ENCODE measurements around the gene HBS1L. TPM values are rescaled to one million over a fixed set of nuclear protein-coding genes. Genes with fewer than 3 reads are reported as not detected.

The HBS1L gene
- total and polyA plus RNA-seq, 2 donors, result 49.4 to 133 TPM

DNA sequence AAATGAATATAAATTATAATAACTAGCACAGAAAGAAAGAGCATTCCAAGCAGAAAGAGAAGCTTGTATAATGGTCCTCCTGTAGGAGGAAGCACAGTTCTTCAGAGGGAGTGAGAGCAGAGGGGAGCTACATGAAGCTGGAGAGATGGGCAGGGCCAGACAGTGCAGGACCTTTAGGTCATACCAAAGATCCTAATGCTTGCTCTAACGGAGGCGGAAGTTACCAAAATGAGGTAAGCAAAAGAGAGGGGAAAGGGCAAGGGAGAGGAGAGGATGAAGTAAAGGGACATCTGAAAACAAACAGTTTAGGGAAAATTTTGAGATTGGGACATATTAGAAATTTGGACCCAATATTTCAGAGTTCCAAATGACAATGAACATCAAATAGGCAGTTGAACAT is 50.2 kb downstream of the HBS1L start:
- Histone ChIP-seq H3K4me1 (ENCODE audit: control insufficient read depth in 2 of 2, insufficient read depth in 2 of 2, low read length in 2 of 2) (no peaks in the 10 kb centered on the region), H3K36me3 (ENCODE audit: control insufficient read depth in 2 of 2, insufficient read depth in 2 of 2, low read length in 1 of 2) (peaks cover 0 to 22% of the 10 kb centered on the region in 2 donors), H3K27me3 (ENCODE audit: control insufficient read depth in 2 of 2, insufficient read depth in 1 of 2, low read length in 1 of 2) (no peaks in the 10 kb centered on the region), H3K4me3 (ENCODE audit: low read length in 2 of 2) (no peak overlapping the region), H3K27ac (ENCODE audit: low read depth in 1 of 2, low read length in 1 of 2) (no peak overlapping the region), H3K9me3 (ENCODE audit: control insufficient read depth in 2 of 2, insufficient read depth in 1 of 2, low read length in 1 of 2) (no peaks in the 10 kb centered on the region)
- WGBS, result 97% methylated on average over 2 of the region's 2 CpGs
- no peak for DNase-seq (ENCODE audit: low read depth in 6 of 9, low spot score in 9 of 9)

- Histone ChIP-seq H3K36me3 (ENCODE audit: control insufficient read depth in 2 of 2, insufficient read depth in 2 of 2, low read length in 1 of 2) (peaks cover 0 to 25% of the 10 kb centered on the region in 2 donors), H3K27me3 (ENCODE audit: control insufficient read depth in 2 of 2, insufficient read depth in 1 of 2, low read length in 1 of 2) (no peaks in the 10 kb centered on the region), H3K4me1 (ENCODE audit: control insufficient read depth in 2 of 2, insufficient read depth in 2 of 2, low read length in 2 of 2) (no peaks in the 10 kb centered on the region), H3K9me3 (ENCODE audit: control insufficient read depth in 2 of 2, insufficient read depth in 1 of 2, low read length in 1 of 2) (no peaks in the 10 kb centered on the region), H3K4me3 (ENCODE audit: low read length in 2 of 2) (no peak overlapping the region), H3K27ac (ENCODE audit: low read depth in 1 of 2, low read length in 1 of 2) (no peak overlapping the region)
- 97% methylated on average over 6 of the region's 6 CpGs for WGBS
- DNase-seq (ENCODE audit: low read depth in 6 of 9, low spot score in 9 of 9), result no peak
Observed at GRCh38 chr6:135002974-135003703, 51.5 kb downstream of the HBS1L start.

DNA sequence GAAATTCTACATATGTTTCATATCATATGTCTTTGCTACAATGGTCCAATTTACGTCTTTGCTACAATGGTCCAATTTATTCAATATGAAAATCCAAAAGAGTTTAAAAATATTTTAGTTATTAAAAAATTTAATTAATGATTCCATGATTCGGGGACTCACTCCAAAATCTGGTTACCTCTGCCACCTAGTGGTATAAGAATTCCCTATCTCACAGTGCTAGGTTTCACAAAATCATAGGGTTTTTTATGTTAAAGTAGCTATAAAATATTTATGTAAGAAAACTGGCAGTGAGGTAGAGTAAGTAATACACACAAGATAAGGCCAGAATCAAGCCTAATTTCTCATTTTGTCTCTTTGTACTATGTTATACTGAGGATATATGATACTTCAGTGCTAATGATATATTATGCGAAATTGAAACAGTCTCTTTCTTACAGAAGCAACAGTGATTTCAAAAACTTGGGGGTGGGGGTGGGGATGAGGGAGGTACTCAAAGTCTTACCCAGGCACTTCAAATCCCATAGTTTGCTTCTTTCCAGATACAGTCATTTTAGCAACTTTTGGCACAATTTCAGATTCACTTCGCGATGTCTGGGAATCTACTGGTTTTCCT is 52.3 kb downstream of the HBS1L start:
- DNase-seq (ENCODE audit: low read depth in 6 of 9, low spot score in 9 of 9), result peak in 1 of 9 donors; percentile 46
- H3K4me1 ChIP-seq (ENCODE audit: control insufficient read depth in 2 of 2, insufficient read depth in 2 of 2, low read length in 2 of 2), result no peaks in the 10 kb centered on the region
- no peak overlapping the region for H3K4me3 ChIP-seq (ENCODE audit: low read length in 2 of 2)
- 89% methylated on average over 5 of the region's 5 CpGs for WGBS
- H3K27ac ChIP-seq (ENCODE audit: low read depth in 1 of 2, low read length in 1 of 2), result no peak overlapping the region
- H3K36me3 ChIP-seq (ENCODE audit: control insufficient read depth in 2 of 2, insufficient read depth in 2 of 2, low read length in 1 of 2), result peaks cover 1 to 28% of the 10 kb centered on the region in 2 donors
- H3K27me3 ChIP-seq (ENCODE audit: control insufficient read depth in 2 of 2, insufficient read depth in 1 of 2, low read length in 1 of 2), result no peaks in the 10 kb centered on the region
- no peaks in the 10 kb centered on the region for H3K9me3 ChIP-seq (ENCODE audit: control insufficient read depth in 2 of 2, insufficient read depth in 1 of 2, low read length in 1 of 2)

DNA sequence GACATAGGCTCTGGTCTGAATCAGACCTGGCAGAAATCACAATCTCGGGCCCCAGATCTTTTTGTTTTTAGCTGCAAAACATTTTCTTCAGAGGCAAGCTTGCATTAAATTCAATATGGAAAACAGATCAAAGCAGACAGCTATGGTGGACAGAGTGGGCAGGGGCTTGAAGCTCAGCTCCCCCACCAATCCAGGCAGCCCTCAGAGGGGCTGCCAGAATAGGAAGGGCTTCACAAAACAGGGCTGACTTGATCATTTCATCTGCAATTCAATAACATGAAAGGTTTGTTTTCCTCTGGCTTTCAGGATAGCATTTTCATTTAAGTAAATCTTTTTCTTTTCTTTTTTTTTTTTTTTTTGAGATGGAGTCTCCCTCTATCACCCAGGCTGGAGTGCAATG is 55.5 kb downstream of the HBS1L start:
- 99% methylated on average over 1 of the region's 1 CpG for WGBS

DNA sequence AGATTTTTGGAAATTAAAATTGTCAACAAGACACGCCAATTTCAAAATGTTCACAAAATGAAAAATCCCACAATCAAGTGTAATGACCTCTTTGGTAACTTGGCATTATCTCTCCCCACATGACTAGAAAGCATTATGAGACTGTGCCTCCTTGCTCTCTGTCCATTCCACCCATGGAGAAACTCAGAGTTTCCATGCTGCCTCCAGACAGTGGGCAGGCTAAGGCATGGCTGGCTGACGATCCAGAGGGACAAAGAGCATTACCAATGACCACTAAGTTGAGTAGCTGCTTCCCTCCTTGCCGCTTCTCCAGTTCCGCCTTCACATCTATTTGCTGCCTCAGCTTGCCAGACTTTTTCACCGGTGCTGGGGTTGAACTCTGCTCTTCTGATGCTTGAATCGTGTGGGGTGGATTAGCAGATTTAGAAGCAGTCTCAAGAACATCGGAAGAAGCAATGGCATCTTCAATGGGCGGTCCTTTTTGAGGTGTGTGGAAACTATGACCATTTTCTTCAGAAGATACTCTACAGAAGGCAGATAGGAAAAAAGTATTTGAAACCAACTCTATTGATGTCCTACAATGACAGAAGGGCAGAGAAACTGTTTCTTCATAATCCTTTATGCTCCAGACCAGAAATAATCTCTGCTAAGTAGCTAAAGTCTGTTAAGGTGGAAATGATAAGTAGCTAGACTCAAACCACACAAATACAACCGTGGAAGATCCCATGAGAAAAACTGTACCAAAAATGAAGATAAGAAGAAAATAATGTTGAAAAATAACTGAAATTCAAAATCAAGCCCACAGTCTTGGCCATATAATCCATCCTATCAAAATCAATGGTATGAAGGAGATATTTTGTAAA is 57.3 kb downstream of the HBS1L start:
- DNase-seq (ENCODE audit: low read depth in 6 of 9, low spot score in 9 of 9), result no peak
- WGBS, result 97% methylated on average over 9 of the region's 9 CpGs
- Histone ChIP-seq H3K36me3 (ENCODE audit: control insufficient read depth in 2 of 2, insufficient read depth in 2 of 2, low read length in 1 of 2) (peaks cover 5 to 61% of the 10 kb centered on the region in 2 donors), H3K27ac (ENCODE audit: low read depth in 1 of 2, low read length in 1 of 2) (no peak overlapping the region), H3K4me3 (ENCODE audit: low read length in 2 of 2) (no peak overlapping the region), H3K4me1 (ENCODE audit: control insufficient read depth in 2 of 2, insufficient read depth in 2 of 2, low read length in 2 of 2) (no peaks in the 10 kb centered on the region), H3K27me3 (ENCODE audit: control insufficient read depth in 2 of 2, insufficient read depth in 1 of 2, low read length in 1 of 2) (no peaks in the 10 kb centered on the region), H3K9me3 (ENCODE audit: control insufficient read depth in 2 of 2, insufficient read depth in 1 of 2, low read length in 1 of 2) (no peaks in the 10 kb centered on the region)

More for the DNA sequence above, 55.5 kb downstream of the HBS1L start:
- no peaks in the 10 kb centered on the region for H3K27me3 ChIP-seq (ENCODE audit: control insufficient read depth in 2 of 2, insufficient read depth in 1 of 2, low read length in 1 of 2)
- H3K36me3 ChIP-seq (ENCODE audit: control insufficient read depth in 2 of 2, insufficient read depth in 2 of 2, low read length in 1 of 2), result peaks cover 5 to 49% of the 10 kb centered on the region in 2 donors
- H3K27ac ChIP-seq (ENCODE audit: low read depth in 1 of 2, low read length in 1 of 2), result no peak overlapping the region
- H3K4me1 ChIP-seq (ENCODE audit: control insufficient read depth in 2 of 2, insufficient read depth in 2 of 2, low read length in 2 of 2), result no peaks in the 10 kb centered on the region
- no peak for DNase-seq (ENCODE audit: low read depth in 6 of 9, low spot score in 9 of 9)
- no peak overlapping the region for H3K4me3 ChIP-seq (ENCODE audit: low read length in 2 of 2)
- H3K9me3 ChIP-seq (ENCODE audit: control insufficient read depth in 2 of 2, insufficient read depth in 1 of 2, low read length in 1 of 2), result no peaks in the 10 kb centered on the region

DNA sequence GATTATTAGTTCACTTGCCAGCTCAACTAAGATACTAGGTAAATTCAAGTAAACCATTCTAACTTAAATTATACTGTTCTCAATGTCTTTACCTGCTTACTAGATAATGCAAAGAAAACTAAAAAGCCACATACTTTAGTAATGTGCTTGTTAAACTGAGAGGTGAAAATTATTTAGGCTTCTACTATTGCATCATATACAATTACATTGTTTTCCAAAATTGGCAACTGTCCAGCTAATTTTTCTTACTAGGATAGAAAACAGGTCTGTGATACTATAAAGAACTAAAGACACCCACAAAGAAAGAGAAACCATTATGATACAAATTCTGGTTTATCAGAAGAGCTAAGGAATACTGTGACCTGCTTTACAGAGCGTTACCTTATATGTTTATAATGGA is 59.1 kb downstream of the HBS1L start:
- Histone ChIP-seq H3K27ac (ENCODE audit: low read depth in 1 of 2, low read length in 1 of 2) (no peak overlapping the region), H3K4me3 (ENCODE audit: low read length in 2 of 2) (no peak overlapping the region), H3K27me3 (ENCODE audit: control insufficient read depth in 2 of 2, insufficient read depth in 1 of 2, low read length in 1 of 2) (no peaks in the 10 kb centered on the region), H3K36me3 (ENCODE audit: control insufficient read depth in 2 of 2, insufficient read depth in 2 of 2, low read length in 1 of 2) (peaks cover 11 to 68% of the 10 kb centered on the region in 2 donors), H3K4me1 (ENCODE audit: control insufficient read depth in 2 of 2, insufficient read depth in 2 of 2, low read length in 2 of 2) (no peaks in the 10 kb centered on the region), H3K9me3 (ENCODE audit: control insufficient read depth in 2 of 2, insufficient read depth in 1 of 2, low read length in 1 of 2) (no peaks in the 10 kb centered on the region)
- WGBS, result 97% methylated on average over 1 of the region's 1 CpG
- DNase-seq (ENCODE audit: low read depth in 6 of 9, low spot score in 9 of 9), result no peak

DNA sequence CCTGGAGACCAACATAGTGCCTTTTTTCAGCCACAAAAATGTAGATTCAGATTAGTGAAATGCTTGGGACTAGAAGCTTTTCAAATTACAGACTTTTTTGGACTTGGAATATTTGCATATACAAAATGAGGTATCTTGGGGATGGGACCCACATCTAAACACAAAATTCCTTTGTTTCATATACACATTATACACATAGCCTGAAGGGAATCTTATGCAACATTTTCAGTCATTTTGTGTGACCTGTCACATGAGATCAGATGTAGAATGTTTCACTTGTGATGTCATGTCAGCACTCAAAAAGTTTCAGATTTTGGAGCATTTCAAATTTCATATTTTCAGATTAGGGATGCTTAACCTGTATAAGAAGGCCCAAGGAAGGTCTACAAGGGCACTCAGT is 60.2 kb downstream of the HBS1L start:
- Histone ChIP-seq H3K27ac (ENCODE audit: low read depth in 1 of 2, low read length in 1 of 2) (no peak overlapping the region), H3K4me1 (ENCODE audit: control insufficient read depth in 2 of 2, insufficient read depth in 2 of 2, low read length in 2 of 2) (no peaks in the 10 kb centered on the region), H3K4me3 (ENCODE audit: low read length in 2 of 2) (no peak overlapping the region), H3K27me3 (ENCODE audit: control insufficient read depth in 2 of 2, insufficient read depth in 1 of 2, low read length in 1 of 2) (no peaks in the 10 kb centered on the region), H3K9me3 (ENCODE audit: control insufficient read depth in 2 of 2, insufficient read depth in 1 of 2, low read length in 1 of 2) (no peaks in the 10 kb centered on the region), H3K36me3 (ENCODE audit: control insufficient read depth in 2 of 2, insufficient read depth in 2 of 2, low read length in 1 of 2) (peaks cover 12 to 69% of the 10 kb centered on the region in 2 donors)
- DNase-seq (ENCODE audit: low read depth in 6 of 9, low spot score in 9 of 9), result no peak

GRCh38 chr6:134992155-134992554 is 62.5 kb downstream of the HBS1L start:
- 98% methylated on average over 6 of the region's 6 CpGs for WGBS
- Histone ChIP-seq H3K27me3 (ENCODE audit: control insufficient read depth in 2 of 2, insufficient read depth in 1 of 2, low read length in 1 of 2) (no peaks in the 10 kb centered on the region), H3K36me3 (ENCODE audit: control insufficient read depth in 2 of 2, insufficient read depth in 2 of 2, low read length in 1 of 2) (peaks cover 9 to 64% of the 10 kb centered on the region in 2 donors), H3K27ac (ENCODE audit: low read depth in 1 of 2, low read length in 1 of 2) (no peak overlapping the region), H3K9me3 (ENCODE audit: control insufficient read depth in 2 of 2, insufficient read depth in 1 of 2, low read length in 1 of 2) (no peaks in the 10 kb centered on the region), H3K4me3 (ENCODE audit: low read length in 2 of 2) (no peak overlapping the region), H3K4me1 (ENCODE audit: control insufficient read depth in 2 of 2, insufficient read depth in 2 of 2, low read length in 2 of 2) (no peaks in the 10 kb centered on the region)
- no peak for DNase-seq (ENCODE audit: low read depth in 6 of 9, low spot score in 9 of 9)

DNA sequence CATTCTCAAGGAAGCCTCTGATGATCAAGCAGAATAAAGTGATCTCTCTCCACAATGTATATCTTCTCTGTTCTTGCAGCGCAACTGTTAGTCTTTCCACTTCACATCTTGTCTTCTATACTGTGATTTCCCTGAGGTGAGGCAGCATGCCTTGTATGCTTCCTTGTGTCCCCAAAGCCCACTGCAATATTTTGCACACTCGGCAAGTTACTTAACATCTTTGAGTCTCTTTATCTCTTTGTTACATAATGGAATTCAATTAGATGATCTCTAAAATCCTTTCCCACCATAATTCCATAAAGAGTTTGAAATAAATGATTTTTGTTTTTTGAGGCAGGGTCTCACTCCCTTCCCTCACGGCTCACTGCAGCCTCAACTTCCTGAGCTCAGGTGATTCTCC is 64.4 kb downstream of the HBS1L start:
- no peak overlapping the region for H3K4me3 ChIP-seq (ENCODE audit: low read length in 2 of 2)
- H3K27me3 ChIP-seq (ENCODE audit: control insufficient read depth in 2 of 2, insufficient read depth in 1 of 2, low read length in 1 of 2), result no peaks in the 10 kb centered on the region
- WGBS, result 79% methylated on average over 3 of the region's 3 CpGs
- H3K4me1 ChIP-seq (ENCODE audit: control insufficient read depth in 2 of 2, insufficient read depth in 2 of 2, low read length in 2 of 2), result no peaks in the 10 kb centered on the region
- H3K36me3 ChIP-seq (ENCODE audit: control insufficient read depth in 2 of 2, insufficient read depth in 2 of 2, low read length in 1 of 2), result peaks cover 6 to 57% of the 10 kb centered on the region in 2 donors
- H3K9me3 ChIP-seq (ENCODE audit: control insufficient read depth in 2 of 2, insufficient read depth in 1 of 2, low read length in 1 of 2), result no peaks in the 10 kb centered on the region
- no peak overlapping the region for H3K27ac ChIP-seq (ENCODE audit: low read depth in 1 of 2, low read length in 1 of 2)
- no peak for DNase-seq (ENCODE audit: low read depth in 6 of 9, low spot score in 9 of 9)
